Measurements from ENCODE around the gene FDXACB1. TPM values are rescaled to one million over a fixed set of nuclear protein-coding genes. Genes with fewer than 3 reads are reported as not detected.

Gene FDXACB1
- total and polyA plus RNA-seq, 8 donors, result 1.7 to 5.5 (median 4.5) TPM

DNA sequence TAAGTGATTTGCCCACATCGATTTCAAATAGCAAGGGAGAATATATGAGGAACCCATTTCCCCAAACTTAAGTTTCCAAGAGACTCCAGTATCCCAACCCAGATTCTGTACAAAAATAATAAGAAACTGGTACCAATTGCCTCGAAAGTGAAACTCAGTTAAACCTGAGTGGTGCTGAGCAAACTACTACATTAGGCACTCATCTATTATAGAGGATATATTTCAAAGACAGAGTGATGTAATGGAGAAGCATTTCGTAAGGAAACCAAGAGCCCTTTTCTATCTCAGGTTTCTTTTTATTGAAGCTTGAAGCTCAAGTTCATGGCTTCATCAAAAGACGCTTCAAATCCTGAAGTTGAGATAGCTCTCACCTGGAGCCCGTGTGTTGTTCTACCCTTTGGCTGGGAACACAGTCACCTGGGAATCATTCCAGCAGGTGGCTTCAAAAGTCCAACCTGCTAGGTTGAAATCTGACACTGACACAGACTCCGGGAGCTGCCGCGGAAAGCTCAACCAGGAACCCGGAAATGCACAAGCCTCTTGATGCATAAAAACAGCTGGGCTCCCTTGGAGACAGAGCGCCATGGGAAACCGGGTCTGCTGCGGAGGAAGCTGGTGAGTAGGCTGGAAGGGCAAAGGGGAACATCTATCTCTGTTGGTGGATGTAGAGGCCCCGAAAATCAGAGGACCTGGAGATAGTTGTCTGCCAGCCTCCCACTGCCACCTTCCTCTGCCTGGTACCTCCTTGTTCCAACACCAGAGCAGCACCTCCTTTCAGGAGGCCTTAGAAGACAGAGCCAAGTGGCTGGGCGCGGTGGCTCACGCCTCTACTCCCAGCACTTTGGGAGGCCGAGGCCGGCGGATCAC lies 39.7 kb upstream of the FDXACB1 start, which contains the start of gene C11orf52:
C11orf52 (plus strand) TSS at position 524 of the 867 bp plus-strand sequence; CDS start at position 584, 60 bp downstream.
- intact Hi-C loops (cut with DNase I), result no loop called here
- Histone ChIP-seq H3K27me3 (peaks cover 0 to 9% of the 10 kb centered on the region in 2 donors), H3K36me3 (no peaks in the 10 kb centered on the region), H3K4me3 (peak within 1 kb of the TSS; percentile 11 to 18), H3K9me3 (no peaks in the 10 kb centered on the region), H3K4me1 (peaks cover 6 to 7% of the 10 kb centered on the region in 2 donors), H3K27ac (peak within 1 kb of the TSS; percentile 19 to 83)
- TF ChIP-seq, protein P1, sequence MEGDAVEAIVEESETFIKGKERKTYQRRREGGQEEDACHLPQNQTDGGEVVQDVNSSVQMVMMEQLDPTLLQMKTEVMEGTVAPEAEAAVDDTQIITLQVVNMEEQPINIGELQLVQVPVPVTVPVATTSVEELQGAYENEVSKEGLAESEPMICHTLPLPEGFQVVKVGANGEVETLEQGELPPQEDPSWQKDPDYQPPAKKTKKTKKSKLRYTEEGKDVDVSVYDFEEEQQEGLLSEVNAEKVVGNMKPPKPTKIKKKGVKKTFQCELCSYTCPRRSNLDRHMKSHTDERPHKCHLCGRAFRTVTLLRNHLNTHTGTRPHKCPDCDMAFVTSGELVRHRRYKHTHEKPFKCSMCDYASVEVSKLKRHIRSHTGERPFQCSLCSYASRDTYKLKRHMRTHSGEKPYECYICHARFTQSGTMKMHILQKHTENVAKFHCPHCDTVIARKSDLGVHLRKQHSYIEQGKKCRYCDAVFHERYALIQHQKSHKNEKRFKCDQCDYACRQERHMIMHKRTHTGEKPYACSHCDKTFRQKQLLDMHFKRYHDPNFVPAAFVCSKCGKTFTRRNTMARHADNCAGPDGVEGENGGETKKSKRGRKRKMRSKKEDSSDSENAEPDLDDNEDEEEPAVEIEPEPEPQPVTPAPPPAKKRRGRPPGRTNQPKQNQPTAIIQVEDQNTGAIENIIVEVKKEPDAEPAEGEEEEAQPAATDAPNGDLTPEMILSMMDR (IDR thresholded peaks at IDR 0.05), result no peak
- DNase-seq (peak in 3 of 4 donors; percentile 75 to 87 (median 77)), ATAC-seq (peak; percentile 88)

DNA sequence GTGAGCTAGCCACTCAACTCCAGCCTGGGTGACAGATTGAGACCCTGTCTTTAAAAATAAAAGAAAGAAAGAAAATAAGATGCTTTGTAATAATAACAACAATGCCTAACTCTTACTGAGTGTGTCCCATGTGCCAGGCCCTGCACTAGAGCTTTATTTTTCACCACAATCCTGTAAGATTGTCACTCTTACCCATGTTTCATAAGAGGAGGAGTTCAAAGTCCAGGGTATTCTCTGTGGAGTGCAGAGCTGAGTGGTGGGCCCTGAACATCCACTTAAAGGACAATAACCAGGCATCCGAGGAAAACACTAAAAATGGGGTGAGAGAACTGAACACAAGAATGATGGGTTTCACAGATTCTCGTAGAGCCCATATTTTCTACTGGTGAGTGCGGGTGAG lies 38.8 kb upstream of the FDXACB1 start:
- intact Hi-C loops (cut with DNase I), result no loop called here
- Histone ChIP-seq H3K27me3 (peaks cover 0 to 18% of the 10 kb centered on the region in 2 donors), H3K27ac (peak overlapping the region in 1 of 2 donors; percentile 83), H3K9me3 (no peaks in the 10 kb centered on the region), H3K4me3 (no peak overlapping the region), H3K4me1 (peaks cover 0 to 7% of the 10 kb centered on the region in 2 donors), H3K36me3 (no peaks in the 10 kb centered on the region)
- TF ChIP-seq, protein P1 (IDR thresholded peaks at IDR 0.05), result no peak
- no peak for ATAC-seq
- DNase-seq, result no peak

DNA sequence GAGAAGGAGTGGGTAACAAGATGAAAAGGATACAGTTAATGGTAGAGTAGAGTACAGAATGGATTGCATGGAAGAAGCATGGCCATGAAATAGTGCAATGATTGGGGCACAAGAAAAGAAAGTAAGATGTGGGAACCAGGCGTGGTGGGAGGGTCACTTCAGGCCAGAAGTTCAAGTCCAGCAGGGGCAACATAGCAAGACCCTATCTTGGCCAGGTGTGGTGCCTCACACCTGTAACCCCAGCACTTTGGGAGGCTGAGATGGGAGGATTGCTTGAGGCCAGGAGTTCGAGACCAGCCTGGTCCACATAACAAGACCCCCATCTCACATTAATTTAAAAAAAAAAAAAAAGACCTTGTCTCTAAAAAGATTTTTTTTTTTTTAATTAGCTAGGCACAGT lies 38.3 kb upstream of the FDXACB1 start:
- Histone ChIP-seq H3K9me3 (no peaks in the 10 kb centered on the region), H3K27me3 (peaks cover 0 to 23% of the 10 kb centered on the region in 2 donors), H3K36me3 (no peaks in the 10 kb centered on the region), H3K4me3 (no peak overlapping the region), H3K27ac (no peak overlapping the region), H3K4me1 (peaks cover 0 to 3% of the 10 kb centered on the region in 2 donors)
- TF ChIP-seq, protein P1 (IDR thresholded peaks at IDR 0.05), result no peak
- ATAC-seq, result no peak
- intact Hi-C loops (cut with DNase I), result no loop called here
- no peak for DNase-seq

GRCh38 chr11:111916768-111917167 lies 37.8 kb upstream of the FDXACB1 start:
- Histone ChIP-seq H3K36me3 (no peaks in the 10 kb centered on the region), H3K9me3 (no peaks in the 10 kb centered on the region), H3K27ac (no peak overlapping the region), H3K27me3 (peaks cover 0 to 28% of the 10 kb centered on the region in 2 donors), H3K4me1 (no peaks in the 10 kb centered on the region), H3K4me3 (no peak overlapping the region)
- ATAC-seq, result no peak
- no peak for DNase-seq
- TF ChIP-seq, protein P1 (IDR thresholded peaks at IDR 0.05), result no peak
- intact Hi-C loops (cut with DNase I), result no loop called here

DNA sequence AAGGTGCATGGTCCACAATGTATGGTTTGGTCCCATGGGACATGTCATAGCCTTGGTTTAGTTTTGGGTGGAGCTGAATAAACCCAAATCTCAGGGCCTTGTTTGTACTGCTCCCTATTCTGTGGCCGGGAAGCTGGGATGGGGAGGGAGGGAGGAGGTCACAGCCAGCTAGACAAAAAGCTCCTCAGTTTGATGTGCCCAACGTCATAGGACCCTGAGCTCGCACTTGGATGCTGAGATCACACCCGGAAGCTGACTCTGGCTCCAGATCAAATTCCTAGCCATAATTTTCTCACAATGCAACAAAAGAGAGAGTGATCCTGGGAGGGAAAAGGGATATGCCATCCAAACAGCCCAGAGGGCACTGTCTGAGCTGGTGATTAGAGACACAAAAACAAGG lies 35.0 kb upstream of the FDXACB1 start:
- DNase-seq (peak in 1 of 4 donors; percentile 76), ATAC-seq (no peak)
- no peaks in the 10 kb centered on the region for H3K9me3 ChIP-seq
- H3K27me3 ChIP-seq, result peaks cover 0 to 44% of the 10 kb centered on the region in 2 donors
- peak overlapping the region; percentile 23 to 35 for H3K4me3 ChIP-seq
- TF ChIP-seq, protein P1 (IDR thresholded peaks at IDR 0.05), result no peak
- no peaks in the 10 kb centered on the region for H3K4me1 ChIP-seq
- intact Hi-C loops (cut with DNase I), result no loop called here
- H3K27ac ChIP-seq, result peak overlapping the region; percentile 60 to 85
- no peaks in the 10 kb centered on the region for H3K36me3 ChIP-seq
